Effector CD8-positive, alpha-beta T cell (primary cell): ENCODE results near the gene NRG2.

Source experiments
- DNase-seq: peaks from one replicate; lab custom pipeline; 2025; lab: John Stamatoyannopoulos, UW

Gene NRG2

GRCh38 chr5:139880416-139881142 is 162.5 kb downstream of the NRG2 start:
- no peak for DNase-seq

- DNase-seq = no peak
These were observed 165.0 kb downstream of the NRG2 start for GRCh38 chr5:139878093-139878492.

GRCh38 chr5:139877129-139877597 is 165.9 kb downstream of the NRG2 start:
- no peak for DNase-seq

GRCh38 chr5:139875957-139876356 is 167.1 kb downstream of the NRG2 start:
- no peak for DNase-seq

GRCh38 chr5:139872851-139873794 is 170.0 kb downstream of the NRG2 start:
- DNase-seq = no peak

GRCh38 chr5:139872052-139872766 is 170.9 kb downstream of the NRG2 start:
- DNase-seq = no peak

GRCh38 chr5:139871614-139872013 is 171.5 kb downstream of the NRG2 start:
- no peak for DNase-seq

- no peak for DNase-seq
These were observed 172.4 kb downstream of the NRG2 start for GRCh38 chr5:139870677-139871076.

GRCh38 chr5:139869042-139869790 is 173.9 kb downstream of the NRG2 start:
- no peak for DNase-seq

- DNase-seq = no peak
These were observed 175.5 kb downstream of the NRG2 start for GRCh38 chr5:139867581-139867980.

GRCh38 chr5:139867109-139867508 is 176.0 kb downstream of the NRG2 start:
- DNase-seq = no peak

- no peak for DNase-seq
These were observed 178.2 kb downstream of the NRG2 start for GRCh38 chr5:139864716-139865483.

- peak; percentile 38 for DNase-seq
These were observed 179.1 kb downstream of the NRG2 start for GRCh38 chr5:139863855-139864558.

GRCh38 chr5:139863361-139863760 is 179.7 kb downstream of the NRG2 start:
- DNase-seq = no peak

- no peak for DNase-seq
These were observed 180.3 kb downstream of the NRG2 start for GRCh38 chr5:139862803-139863202.

- no peak for DNase-seq
These were observed 180.8 kb downstream of the NRG2 start for GRCh38 chr5:139862313-139862712.

- DNase-seq = no peak
These were observed 181.3 kb downstream of the NRG2 start for GRCh38 chr5:139861889-139862207.

- no peak for DNase-seq
These were observed 181.8 kb downstream of the NRG2 start for GRCh38 chr5:139861021-139861888.

GRCh38 chr5:139859013-139859412 is 184.1 kb downstream of the NRG2 start:
- no peak for DNase-seq
